ENCODE results near the gene ELAC1. TPM values are rescaled to one million over a fixed set of nuclear protein-coding genes. Genes with fewer than 3 reads are reported as not detected.

Gene ELAC1
- total and polyA plus RNA-seq, 2 experiments from 2014 or later = 2.8 to 3.2 TPM

GRCh38 chr18:50967714-50968661 is at the start of gene ELAC1 (continued):
- TF ChIP-seq EZH2phosphoT487 (IDR thresholded peaks at IDR 0.05; ENCODE audit: unreplicated experiment) = no peak

GRCh38 chr18:50918153-50918552 is 49.7 kb upstream of the ELAC1 start:
- Mint-ChIP-seq H3K27ac (no peak overlapping the region), H3K36me3 (ENCODE audit: low read depth) (peaks cover 37% of the 10 kb centered on the region), H3K4me1 (no peaks in the 10 kb centered on the region), H3K4me3 (no peak overlapping the region), H3K27me3 (ENCODE audit: insufficient read depth, low read depth, poor library complexity) (no peaks in the 10 kb centered on the region), H3K9me3 (no peaks in the 10 kb centered on the region)
- TF ChIP-seq ZNF114 (CRISPR knock-in tag; IDR thresholded peaks at IDR 0.05) (no peak), CREB1 (CRISPR knock-in tag; IDR thresholded peaks at IDR 0.05; ENCODE audit: low read depth) (no peak), NANOG (IDR thresholded peaks at IDR 0.05; ENCODE audit: borderline replicate concordance) (no peak), ZNF331 (CRISPR knock-in tag; IDR thresholded peaks at IDR 0.05; ENCODE audit: low read depth) (no peak), REST (IDR thresholded peaks at IDR 0.05; ENCODE audit: unreplicated experiment) (no peak), STAT1 (IDR thresholded peaks at IDR 0.05; ENCODE audit: unreplicated experiment) (no peak), EZH2 (IDR thresholded peaks at IDR 0.05; ENCODE audit: low read depth, unreplicated experiment) (no peak), POLR2AphosphoS5 (IDR thresholded peaks at IDR 0.05; ENCODE audit: low read depth) (no peak)
- H3K36me3 ChIP-seq (ENCODE audit: insufficient read depth) = peaks cover 27% of the 10 kb centered on the region; the same call in 1 of the 2 replicates
- no peaks in the 10 kb centered on the region for H3K4me1 ChIP-seq (ENCODE audit: insufficient read depth)
- no peak for ATAC-seq
- no peaks in the 10 kb centered on the region for H3F3A ChIP-seq (replicated peaks; ENCODE audit: low read depth)
- H3K27me3 ChIP-seq (ENCODE audit: insufficient read depth) = no peaks in the 10 kb centered on the region
- no peak overlapping the region for H3K27ac ChIP-seq (ENCODE audit: low read depth)
- no peak for DNase-seq (ENCODE audit: low spot score)
- no peak overlapping the region for H2AFZ ChIP-seq
- H3K4me3 ChIP-seq = no peak overlapping the region
- no peak overlapping the region for H3K4me2 ChIP-seq
- no peaks in the 10 kb centered on the region for H4K20me1 ChIP-seq (replicated peaks; ENCODE audit: insufficient read depth)
- H3K9me2 ChIP-seq (ENCODE audit: insufficient read depth) = no peaks in the 10 kb centered on the region
- H3K79me2 ChIP-seq (replicated peaks; ENCODE audit: insufficient read depth) = no peaks in the 10 kb centered on the region

- Mint-ChIP-seq H3K9me3 (peaks cover 13% of the 10 kb centered on the region), H3K4me3 (no peak overlapping the region), H3K36me3 (ENCODE audit: low read depth) (peaks cover 72% of the 10 kb centered on the region), H3K27ac (no peak overlapping the region), H3K4me1 (no peaks in the 10 kb centered on the region), H3K27me3 (ENCODE audit: insufficient read depth, low read depth, poor library complexity) (no peaks in the 10 kb centered on the region)
- Histone ChIP-seq H3K4me3 (no peak overlapping the region), H3K27ac (ENCODE audit: low read depth) (no peak overlapping the region), H3K9me2 (ENCODE audit: insufficient read depth) (no peaks in the 10 kb centered on the region), H3K79me2 (replicated peaks; ENCODE audit: insufficient read depth) (no peaks in the 10 kb centered on the region), H3K27me3 (ENCODE audit: insufficient read depth) (no peaks in the 10 kb centered on the region), H3K4me1 (ENCODE audit: insufficient read depth) (no peaks in the 10 kb centered on the region), H3K4me2 (no peak overlapping the region), H2AFZ (no peak overlapping the region), H3K36me3 (ENCODE audit: insufficient read depth) (peaks cover 37% of the 10 kb centered on the region), H3F3A (replicated peaks; ENCODE audit: low read depth) (no peaks in the 10 kb centered on the region), H4K20me1 (replicated peaks; ENCODE audit: insufficient read depth) (no peaks in the 10 kb centered on the region)
- DNase-seq (ENCODE audit: low spot score) = no peak
- ATAC-seq = no peak
- TF ChIP-seq EZH2phosphoT487 (IDR thresholded peaks at IDR 0.05; ENCODE audit: unreplicated experiment) (no peak), POLR2AphosphoS5 (IDR thresholded peaks at IDR 0.05; ENCODE audit: low read depth) (no peak), STAT1 (IDR thresholded peaks at IDR 0.05; ENCODE audit: unreplicated experiment) (no peak), CTCF (conservative IDR thresholded peaks at IDR 0.05; ENCODE audit: low read depth in 2 of 2) (no peak), ZNF331 (CRISPR knock-in tag; IDR thresholded peaks at IDR 0.05; ENCODE audit: low read depth) (no peak), ZNF114 (CRISPR knock-in tag; IDR thresholded peaks at IDR 0.05) (no peak)
Observed at GRCh38 chr18:50924372-50924771, 43.5 kb upstream of the ELAC1 start.
